Heart left ventricle (tissue), 16 donors: ENCODE results near the gene TMEM91. TPM values are rescaled to one million over a fixed set of nuclear protein-coding genes. Genes with fewer than 3 reads are reported as not detected.
A peak's percentile ranks its signal among the peaks of the same experiment; 100 is the strongest.

Experiments
- ATAC-seq, 4 donors: fragments of 200-7000 bp; cut with Tn5 transposase; one replicate each; pipeline ENCODE4 v1.9.1; 2020 to 2022; ENCODE audit warnings: moderate library complexity in 4 of 4, mild to moderate bottlenecking in 3 of 4, moderate number of reproducible peaks in 1 of 4
- DNase-seq, 5 donors: peaks; one replicate each; pipeline ENCODE4 v3.0.0-alpha.2; 2020
- H3K27ac ChIP-seq, 12 donors: fragments of 200-600 bp; sonication (generic) in 4 of 12; one replicate each; pipeline versions ENCODE4 v1.5.0 to v1.8.0; 2016 to 2022; ENCODE audit warnings: mild to moderate bottlenecking in 2 of 12
- H3K27me3 ChIP-seq, 9 donors: fragments of 200-600 bp; sonication (generic) in 2 of 9; one replicate each; pipeline versions ENCODE4 v1.5.1 to v1.8.0; 2016 to 2022; ENCODE audit warnings: mild to moderate bottlenecking in 3 of 9
- H3K36me3 ChIP-seq, 9 donors: fragments of 200-600 bp; sonication (generic) in 2 of 9; one replicate each; pipeline versions ENCODE4 v1.5.0 to v1.8.0; 2018 to 2022; ENCODE audit warnings: mild to moderate bottlenecking in 2 of 9
- H3K4me1 ChIP-seq, 12 donors: fragments of 200-600 bp; sonication (generic) in 4 of 12; one replicate each; pipeline versions ENCODE4 v1.5.0 to v1.8.0; 2016 to 2022; ENCODE audit warnings: mild to moderate bottlenecking in 3 of 12
- H3K4me3 ChIP-seq, 12 donors: fragments of 200-600 bp; sonication (generic) in 4 of 12; one replicate each; pipeline versions ENCODE4 v1.5.0 to v1.8.0; 2017 to 2022; ENCODE audit warnings: mild to moderate bottlenecking in 9 of 12, moderate library complexity in 4 of 12
- H3K9me3 ChIP-seq, 12 donors: fragments of 200-600 bp; sonication (generic) in 4 of 12; one replicate each; pipeline versions ENCODE4 v1.5.0 to v1.8.0; 2016 to 2022; ENCODE audit warnings: mild to moderate bottlenecking in 1 of 12
- POLR2A ChIP-seq, 2 donors: fragments of 450-650 bp; IDR thresholded peaks; one replicate each; pipeline ENCODE4 v1.6.1; 2017; ENCODE audit warnings: antibody characterized with exemption in 2 of 2, mild to moderate bottlenecking in 2 of 2, moderate library complexity in 2 of 2
- WGBS, 4 donors: extraction: QIAGEN DNeasy Blood & Tissue Kit in 2 of 4; methylation state at CpG; one replicate each; pipeline versions ENCODE4 v1.1.5 to v1.1.7; 2013 to 2018; 5-methylcytosine and 5-hydroxymethylcytosine counted together
- intact Hi-C, 10 donors: fragments of 100-400 bp; cut with DNase I; formaldehyde crosslinking; loops; one replicate each; pipeline versions ENCODE4 v1.11.1 to v1.14.2; 2022
- polyA plus RNA-seq, 2 donors: library from polyadenylated mRNA; stranded (reverse); fragments of 200-250 nt; gene quantifications; one replicate each; pipeline ENCODE4 v1.2.3, GENCODE V29; 2013
- total RNA-seq, 9 donors: library from RNA; depleted of rRNA in 2 of 9; stranded (reverse); fragments of >200 nt in 2 of 9; fragmentation: NEBNext Ultra II Directional in 3 of 9; extraction: Animal tissue kit (Norgen Biotek cat#: 25700) in 3 of 9; gene quantifications; one replicate each; pipeline versions ENCODE4 v1.1.0 to v1.2.4, GENCODE V29; 2016 to 2023
- TF ChIP-seq, protein P1 (sequence below), 12 donors: fragments of 200-600 bp; sonication (generic) in 4 of 12; IDR thresholded peaks; one replicate each; pipeline versions ENCODE4 v1.5.0 to v1.8.0; 2018 to 2022; ENCODE audit warnings: antibody characterized with exemption in 12 of 12, mild to moderate bottlenecking in 5 of 12
- donor health status: ischemic (EF 13 %, LVEDD 7.1; RV severe dilation, severe dysfunction).
- donor health status: healthy with polysubstance abuse.
- donor health status: DM: no; HTN: yes; CAD: no.
- donor health status: DM: no; HTN: no; CAD: no.
- donor health status: ischemic (EF 25% LVEDD 6.9; RV normal size, moderate dysfunction).
- donor health status: ischemic (EF 25% LVEDD 5.7; RV mildly dilated, moderate dysfunction).
- donor health status: healthy.
- donor health status: DM: yes; HTN: yes; CAD: no.
- donor health status: ischemic (EF 35%, LVEDD 5.7; RV mildly dilated, moderate dysfunction).
- donor health status: nonischemic (EF 11% LVEDD 7.7; RV severe dilation, severe dysfunction).
- donor health status: DM: yes; HTN: yes; CAD: no.
- donor health status: PGD.
- donor health status: ischemic (EF 29% LVEDD 5.4; RV normal size, mild dysfunction).
- donor health status: nonischemic (EF 23%, LVEDD 6.1; RV moderate dilation, normal function).

TMEM91 gene
- total and polyA plus RNA-seq, 11 donors: 1.0 to 6.7 (median 2.5) TPM

DNA sequence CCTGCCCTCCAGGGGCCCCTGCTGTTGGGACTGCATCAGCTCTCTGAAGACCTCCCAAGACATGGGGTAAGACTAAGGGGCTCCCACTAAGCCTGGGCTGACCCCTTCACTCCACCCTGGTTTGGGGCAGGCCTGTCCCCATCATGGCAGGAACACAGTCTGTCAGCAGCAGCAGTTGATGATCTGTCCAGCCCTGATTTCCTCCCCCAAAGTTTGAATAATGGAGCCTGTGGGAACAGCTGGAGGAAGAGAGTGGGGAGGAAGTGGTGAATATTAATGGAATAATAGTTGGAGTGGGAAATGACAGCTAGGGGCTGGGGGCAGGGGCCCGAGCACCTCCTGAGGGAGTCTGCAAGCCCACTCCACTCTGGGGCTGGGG, 52.1 kb downstream of the TMEM91 start:
- peaks cover 0 to 50% (median 34%) of the 10 kb centered on the region in 9 donors for H3K36me3 ChIP-seq
- intact Hi-C loops: loop anchor here in 2 of 10 donors (5.0 to 10.0 kb wide), 2 partner anchors 106 to 114 kb away; partner anchors contain the start of gene CCDC97 (in 1 of the 2)
- DNase-seq (no peak), ATAC-seq (no peak)
- peaks cover 7 to 80% (median 50%) of the 10 kb centered on the region in 12 donors for H3K4me1 ChIP-seq
- no peak for TF ChIP-seq POLR2A (IDR thresholded peaks at IDR 0.05)
- TF ChIP-seq, protein P1, sequence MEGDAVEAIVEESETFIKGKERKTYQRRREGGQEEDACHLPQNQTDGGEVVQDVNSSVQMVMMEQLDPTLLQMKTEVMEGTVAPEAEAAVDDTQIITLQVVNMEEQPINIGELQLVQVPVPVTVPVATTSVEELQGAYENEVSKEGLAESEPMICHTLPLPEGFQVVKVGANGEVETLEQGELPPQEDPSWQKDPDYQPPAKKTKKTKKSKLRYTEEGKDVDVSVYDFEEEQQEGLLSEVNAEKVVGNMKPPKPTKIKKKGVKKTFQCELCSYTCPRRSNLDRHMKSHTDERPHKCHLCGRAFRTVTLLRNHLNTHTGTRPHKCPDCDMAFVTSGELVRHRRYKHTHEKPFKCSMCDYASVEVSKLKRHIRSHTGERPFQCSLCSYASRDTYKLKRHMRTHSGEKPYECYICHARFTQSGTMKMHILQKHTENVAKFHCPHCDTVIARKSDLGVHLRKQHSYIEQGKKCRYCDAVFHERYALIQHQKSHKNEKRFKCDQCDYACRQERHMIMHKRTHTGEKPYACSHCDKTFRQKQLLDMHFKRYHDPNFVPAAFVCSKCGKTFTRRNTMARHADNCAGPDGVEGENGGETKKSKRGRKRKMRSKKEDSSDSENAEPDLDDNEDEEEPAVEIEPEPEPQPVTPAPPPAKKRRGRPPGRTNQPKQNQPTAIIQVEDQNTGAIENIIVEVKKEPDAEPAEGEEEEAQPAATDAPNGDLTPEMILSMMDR (IDR thresholded peaks at IDR 0.05): peak in 1 of 12 donors; percentile 2
- peak overlapping the region in 10 of 12 donors; percentile 40 to 84 (median 64) for H3K4me3 ChIP-seq
- H3K9me3 ChIP-seq: no peaks in the 10 kb centered on the region
- 40 to 60% (median 57%) methylated on average over 1 of the region's 1 CpG for WGBS, 4 donors
- no peaks in the 10 kb centered on the region for H3K27me3 ChIP-seq
- H3K27ac ChIP-seq: peak overlapping the region; percentile 51 to 95 (median 92)

DNA sequence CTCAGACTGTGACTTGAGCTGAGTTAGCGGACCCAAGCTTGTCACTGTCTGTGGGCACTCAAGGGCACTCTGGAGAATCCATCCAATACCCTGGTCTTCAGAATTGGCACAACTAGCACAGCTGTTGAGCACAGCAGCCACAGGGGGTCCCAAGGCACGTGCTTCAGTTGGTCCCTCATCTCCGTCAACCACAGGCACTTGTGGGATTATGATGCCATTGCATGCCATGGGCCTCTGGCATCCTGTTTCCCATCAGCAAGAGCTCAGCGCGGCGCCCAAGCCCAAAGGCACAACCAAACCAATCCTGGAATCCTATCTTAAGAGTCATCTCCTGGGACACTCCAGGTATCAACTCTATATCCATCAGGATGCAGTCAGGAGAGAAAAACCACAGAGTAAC, 54.6 kb downstream of the TMEM91 start:
- H3K9me3 ChIP-seq: no peaks in the 10 kb centered on the region
- peaks cover 7 to 61% (median 37%) of the 10 kb centered on the region in 12 donors for H3K4me1 ChIP-seq
- intact Hi-C loops: loop anchor here in 5 of 10 donors (5.0 to 10.0 kb wide), 4 partner anchors 104 to 226 kb away; partner anchors contain the start of gene HNRNPUL1 (in 1 of the 5)
- H3K36me3 ChIP-seq: peaks cover 0 to 45% (median 27%) of the 10 kb centered on the region in 9 donors
- TF ChIP-seq, protein P1 (IDR thresholded peaks at IDR 0.05): no peak
- no peak for TF ChIP-seq POLR2A (IDR thresholded peaks at IDR 0.05)
- no peak for DNase-seq
- 75 to 88% (median 83%) methylated on average over 6 of the region's 6 CpGs for WGBS, 4 donors
- H3K27me3 ChIP-seq: no peaks in the 10 kb centered on the region
- no peak for ATAC-seq
- H3K27ac ChIP-seq: peak overlapping the region; percentile 58 to 99 (median 88)
- H3K4me3 ChIP-seq: no peak overlapping the region

DNA sequence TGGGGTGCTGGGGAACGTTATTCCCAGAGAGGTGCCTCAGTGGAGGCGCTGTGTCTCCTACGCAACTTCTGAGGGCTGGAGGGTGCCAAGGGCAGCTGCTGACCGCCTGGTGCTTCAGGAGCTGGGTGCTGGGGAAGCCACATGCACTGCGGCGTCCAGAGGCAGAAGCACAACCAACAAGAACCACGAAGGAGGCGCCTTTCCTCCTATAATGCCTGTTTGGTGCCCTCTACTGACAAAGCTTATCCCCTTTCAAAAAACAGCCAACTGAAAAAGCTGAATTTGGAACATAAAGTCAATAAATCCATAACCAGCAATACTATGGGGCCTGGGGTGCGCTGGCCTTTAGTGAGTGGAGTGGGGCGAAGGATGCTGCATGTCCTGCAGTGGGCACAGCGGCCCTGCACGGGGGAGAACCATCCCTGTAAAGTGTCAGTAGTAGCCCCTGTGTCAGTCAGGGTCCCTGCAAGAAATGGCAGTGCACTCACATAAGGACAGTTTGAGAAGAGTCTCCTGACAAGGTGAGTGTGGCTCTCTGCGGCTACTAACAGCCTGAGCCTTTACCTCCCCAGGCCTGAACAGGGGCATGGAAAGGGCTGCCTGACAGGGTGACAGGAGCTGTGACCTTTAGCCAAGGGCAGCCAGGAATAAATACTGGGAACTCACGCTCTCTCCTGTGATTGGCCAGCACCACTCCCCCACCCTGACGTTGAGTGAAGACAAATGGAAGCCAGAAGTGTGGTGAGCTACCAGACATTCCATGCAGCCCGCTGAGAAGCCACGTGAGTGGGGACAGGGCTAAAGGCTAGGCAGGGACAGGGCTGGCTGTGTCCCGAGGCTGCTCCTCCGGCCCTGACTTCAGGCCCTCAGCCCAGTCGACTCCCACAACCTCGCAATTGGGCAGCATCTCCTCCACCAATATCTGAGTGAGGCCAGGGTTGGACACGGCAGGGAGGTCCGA, 55.4 kb downstream of the TMEM91 start:
- Histone ChIP-seq H3K4me3 (peak overlapping the region in 6 of 12 donors; percentile 1 to 39 (median 18)), H3K9me3 (no peaks in the 10 kb centered on the region), H3K36me3 (peaks cover 0 to 52% (median 34%) of the 10 kb centered on the region in 9 donors), H3K4me1 (peaks cover 7 to 53% (median 30%) of the 10 kb centered on the region in 12 donors), H3K27me3 (no peaks in the 10 kb centered on the region), H3K27ac (peak overlapping the region; percentile 58 to 99 (median 88))
- DNase-seq (peak; percentile 80 to 92 (median 84)), ATAC-seq (peak; percentile 85 to 89 (median 85))
- intact Hi-C loops: loop anchor here in 5 of 10 donors (5.0 to 10.0 kb wide), 4 partner anchors 104 to 227 kb away; partner anchors contain the start of gene HNRNPUL1 (in 1 of the 5)
- TF ChIP-seq POLR2A (IDR thresholded peaks at IDR 0.05): peak in 1 of 2 donors; percentile 34
- TF ChIP-seq, protein P1 (IDR thresholded peaks at IDR 0.05): peak; percentile 8 to 61 (median 43)
- 43 to 51% (median 49%) methylated on average over 23 of the region's 23 CpGs for WGBS, 4 donors

DNA sequence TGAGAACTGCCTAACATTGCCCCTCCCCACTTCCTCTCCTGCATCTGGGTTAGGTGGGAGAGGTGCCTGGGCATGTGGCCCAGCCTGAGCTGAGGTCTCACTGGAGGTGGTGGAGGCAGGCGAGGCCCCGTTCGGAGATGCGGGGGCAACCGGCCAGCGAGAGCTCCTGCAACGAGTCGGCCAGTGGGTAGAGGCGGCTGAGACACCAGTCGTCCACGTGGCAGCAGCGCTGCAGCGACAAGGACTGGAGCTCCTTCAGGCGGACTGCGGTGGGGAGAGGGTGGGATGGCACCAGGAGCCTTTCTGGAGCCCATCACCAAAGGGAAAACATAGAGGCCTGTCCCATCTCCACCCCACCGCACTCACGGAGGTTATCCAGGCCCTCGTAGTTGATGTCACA, 56.8 kb downstream of the TMEM91 start:
- DNase-seq (peak in 1 of 5 donors; percentile 46), ATAC-seq (no peak)
- Histone ChIP-seq H3K4me3 (no peak overlapping the region), H3K36me3 (peaks cover 0 to 67% (median 42%) of the 10 kb centered on the region in 9 donors), H3K27ac (peak overlapping the region in 8 of 12 donors; percentile 3 to 99 (median 56)), H3K9me3 (no peaks in the 10 kb centered on the region), H3K27me3 (no peaks in the 10 kb centered on the region), H3K4me1 (peaks cover 5 to 42% (median 20%) of the 10 kb centered on the region in 12 donors)
- TF ChIP-seq, protein P1 (IDR thresholded peaks at IDR 0.05): no peak
- TF ChIP-seq POLR2A (IDR thresholded peaks at IDR 0.05): no peak
- intact Hi-C loops: loop anchor here in 5 of 10 donors (5.0 to 10.0 kb wide), 4 partner anchors 106 to 228 kb away; partner anchors contain the start of gene HNRNPUL1 (in 1 of the 5)
- 52 to 82% (median 66%) methylated on average over 10 to 18 of the region's 18 CpGs for WGBS, 4 donors
